Measurements from ENCODE around the gene ZNF606. TPM values are rescaled to one million over a fixed set of nuclear protein-coding genes. Genes with fewer than 3 reads are reported as not detected.

ZNF606 gene
- polyA plus RNA-seq, 1 donor = 37.0 TPM

GRCh38 chr19:57934820-57935665, 67.6 kb downstream of the ZNF606 start, which contains the start of gene ZNF418:
ZNF418 (minus strand) TSS chr19:57935402; CDS start chr19:57933822, 1,580 bp downstream.
- DNase-seq = peak; percentile 88

DNA sequence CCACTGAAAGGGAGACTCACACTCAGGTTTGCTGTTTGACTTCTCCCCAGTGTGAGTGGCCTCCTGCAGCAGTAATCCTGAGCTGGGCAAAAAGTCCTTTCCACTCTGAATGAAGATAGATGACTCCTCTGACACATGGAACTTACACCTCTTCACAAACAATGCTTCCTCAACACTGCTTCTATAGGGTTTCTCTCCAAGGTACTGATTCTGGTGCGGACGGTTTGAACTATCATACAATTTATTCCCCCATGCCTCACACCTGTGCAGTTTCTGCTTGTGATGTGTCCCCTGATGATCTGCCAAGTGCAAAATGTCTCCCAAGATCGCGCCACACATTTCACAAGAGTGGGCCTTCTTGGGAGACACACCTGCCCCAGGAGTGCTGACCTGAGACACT, 75.0 kb downstream of the ZNF606 start:
- DNase-seq = no peak

Other genes with a start within 250 kb of the ZNF606 start
- 33.8 TPM for gene ZNF586, start 233.1 kb downstream of the ZNF606 start, polyA plus RNA-seq (ENCODE audit: insufficient read length)
- gene ZNF552, start 187.9 kb downstream of the ZNF606 start, polyA plus RNA-seq (ENCODE audit: insufficient read length) = 29.7 TPM
- 24.9 TPM for gene ZNF587B, start 172.5 kb downstream of the ZNF606 start, polyA plus RNA-seq (ENCODE audit: insufficient read length)
- gene ZNF587, start 153.0 kb downstream of the ZNF606 start, polyA plus RNA-seq (ENCODE audit: insufficient read length) = 54.5 TPM
- gene ZNF814, start 113.8 kb downstream of the ZNF606 start, polyA plus RNA-seq (ENCODE audit: insufficient read length) = 88.9 TPM
- 43.8 TPM for gene ZNF417, start 86.2 kb downstream of the ZNF606 start, polyA plus RNA-seq (ENCODE audit: insufficient read length)
- 32.8 TPM for gene ZNF418, start 67.4 kb downstream of the ZNF606 start, polyA plus RNA-seq (ENCODE audit: insufficient read length)
- gene ZNF256, start 55.1 kb downstream of the ZNF606 start, polyA plus RNA-seq (ENCODE audit: insufficient read length) = 12.1 TPM
- 3.8 TPM for gene C19orf18, start 28.3 kb downstream of the ZNF606 start, polyA plus RNA-seq (ENCODE audit: insufficient read length)
- gene ZSCAN1, start 31.2 kb upstream of the ZNF606 start, polyA plus RNA-seq (ENCODE audit: insufficient read length) = 4.0 TPM
- 32.5 TPM for gene ZNF135, start 56.5 kb upstream of the ZNF606 start, polyA plus RNA-seq (ENCODE audit: insufficient read length)
- 94.4 TPM for gene ZSCAN18, start 95.4 kb upstream of the ZNF606 start, polyA plus RNA-seq (ENCODE audit: insufficient read length)
- 26.2 TPM for gene ZNF329, start 148.0 kb upstream of the ZNF606 start, polyA plus RNA-seq (ENCODE audit: insufficient read length)
- 22.8 TPM for gene ZNF274, start 180.2 kb upstream of the ZNF606 start, polyA plus RNA-seq (ENCODE audit: insufficient read length)
- gene ZNF544, start 226.1 kb upstream of the ZNF606 start, polyA plus RNA-seq (ENCODE audit: insufficient read length) = 47.9 TPM